Astrocyte (in vitro differentiated cells and primary cell): Measurements from ENCODE around the gene EVC2. TPM values are rescaled to one million over a fixed set of nuclear protein-coding genes. Genes with fewer than 3 reads are reported as not detected.

Experiments used
- DNase-seq: peaks from one replicate; pipeline ENCODE4 v3.0.0-alpha.2; 2010; ENCODE audit warnings: low read depth
- FAIRE-seq: peaks from 2 replicates; lab custom pipeline; 2011; peaks lifted over from hg19 to GRCh38; lab: Jason Lieb, UNC
- H2AFZ ChIP-seq: 2 replicates; pipeline ENCODE4 v1.6.0; 2012; ENCODE audit warnings: low read depth, low read length, inconsistent platforms
- H3K27ac ChIP-seq: 2 replicates; pipeline ENCODE4 v1.5.1; 2011; ENCODE audit warnings: low read depth, low read length, inconsistent platforms
- H3K27me3 ChIP-seq: 2 replicates; pipeline ENCODE4 v1.6.0; 2011; ENCODE audit warnings: low read length, inconsistent platforms; ENCODE audit not compliant: insufficient read depth
- H3K36me3 ChIP-seq: 2 replicates; pipeline ENCODE4 v1.5.1; 2011; ENCODE audit warnings: low read length, inconsistent platforms; ENCODE audit not compliant: insufficient read depth
- H3K4me1 ChIP-seq: 2 replicates; pipeline ENCODE4 v1.5.1; 2011; ENCODE audit warnings: low read length, inconsistent platforms; ENCODE audit not compliant: insufficient read depth
- H3K4me2 ChIP-seq: 2 replicates; pipeline ENCODE4 v1.6.0; 2012; ENCODE audit warnings: low read length, inconsistent platforms
- H3K4me3 ChIP-seq: 2 replicates; pipeline ENCODE4 v1.5.1; 2011; ENCODE audit warnings: low read depth, mild to moderate bottlenecking, low read length, inconsistent platforms; ENCODE audit not compliant: insufficient read depth
- H3K79me2 ChIP-seq: 2 replicates; pipeline ENCODE4 v1.6.0; 2012; ENCODE audit warnings: mild to moderate bottlenecking, low read length, inconsistent platforms; ENCODE audit not compliant: insufficient read depth
- H3K9ac ChIP-seq: 2 replicates; pipeline ENCODE4 v1.6.0; 2012; ENCODE audit warnings: mild to moderate bottlenecking, low read length, inconsistent platforms
- H3K9me3 ChIP-seq: 2 replicates; pipeline ENCODE4 v1.5.1; 2012; ENCODE audit warnings: low read depth, mild to moderate bottlenecking, low read length, inconsistent platforms; ENCODE audit not compliant: insufficient read depth
- H4K20me1 ChIP-seq: 2 replicates; pipeline ENCODE4 v1.6.0; 2012; ENCODE audit warnings: low read length, inconsistent platforms; ENCODE audit not compliant: insufficient read depth
- H3K27ac Mint-ChIP-seq: one replicate; pipeline ENCODE4 v1.8.0; 2021; ENCODE audit warnings: mild to moderate bottlenecking, mixed read lengths; ENCODE audit not compliant: unreplicated experiment
- H3K27me3 Mint-ChIP-seq: one replicate; pipeline ENCODE4 v1.8.0; 2021; ENCODE audit warnings: low read depth, mixed read lengths; ENCODE audit not compliant: unreplicated experiment
- H3K36me3 Mint-ChIP-seq: one replicate; pipeline ENCODE4 v1.8.0; 2021; ENCODE audit warnings: low read depth, mixed read lengths; ENCODE audit not compliant: unreplicated experiment
- H3K4me1 Mint-ChIP-seq: one replicate; pipeline ENCODE4 v1.8.0; 2021; ENCODE audit warnings: low read depth, mixed read lengths; ENCODE audit not compliant: unreplicated experiment
- H3K4me3 Mint-ChIP-seq: one replicate; pipeline ENCODE4 v1.8.0; 2021; ENCODE audit warnings: mild to moderate bottlenecking, moderate library complexity, mixed read lengths; ENCODE audit not compliant: unreplicated experiment
- H3K9me3 Mint-ChIP-seq: one replicate; pipeline ENCODE4 v1.8.0; 2021; ENCODE audit warnings: mild to moderate bottlenecking, mixed read lengths; ENCODE audit not compliant: unreplicated experiment
- CTCF ChIP-seq: IDR thresholded peaks from 2 replicates; pipeline ENCODE4 v1.5.1; 2011; ENCODE audit warnings: low read depth, mild to moderate bottlenecking, inconsistent platforms, low read length, moderate library complexity; ENCODE audit not compliant: insufficient read depth
- EZH2 ChIP-seq: IDR thresholded peaks from 2 replicates; pipeline ENCODE4 v1.6.1; 2012; ENCODE audit warnings: mild to moderate bottlenecking, low read length, inconsistent platforms; ENCODE audit not compliant: insufficient read depth
- total RNA-seq: library from RNA; stranded (reverse); gene quantifications from 2 replicates; pipeline ENCODE4 v1.2.1, GENCODE V29; 2021

The EVC2 gene
- total RNA-seq, 1 donor from 2014 or later, result 3.3 TPM

- DNase-seq (no peak), FAIRE-seq (no peak)
- Mint-ChIP-seq H3K4me3 (no peak overlapping the region), H3K9me3 (no peaks in the 10 kb centered on the region), H3K27me3 (no peaks in the 10 kb centered on the region), H3K27ac (no peak overlapping the region), H3K36me3 (peaks cover 12% of the 10 kb centered on the region), H3K4me1 (no peaks in the 10 kb centered on the region)
- Histone ChIP-seq H3K27ac (no peak overlapping the region), H3K9me3 (no peaks in the 10 kb centered on the region), H3K27me3 (no peaks in the 10 kb centered on the region), H4K20me1 (peaks cover 3% of the 10 kb centered on the region), H3K4me3 (no peak overlapping the region), H3K36me3 (peaks cover 30% of the 10 kb centered on the region), H2AFZ (no peak overlapping the region), H3K79me2 (no peaks in the 10 kb centered on the region), H3K4me1 (no peaks in the 10 kb centered on the region), H3K4me2 (no peak overlapping the region), H3K9ac (no peak overlapping the region)
- TF ChIP-seq EZH2 (no peak), CTCF (no peak)
Observed at GRCh38 chr4:5693871-5694270, 14.5 kb downstream of the EVC2 start.

GRCh38 chr4:5691491-5692132 is 16.7 kb downstream of the EVC2 start:
- Mint-ChIP-seq H3K9me3 (peaks cover 4% of the 10 kb centered on the region), H3K27ac (no peak overlapping the region), H3K4me3 (no peak overlapping the region), H3K27me3 (no peaks in the 10 kb centered on the region), H3K4me1 (no peaks in the 10 kb centered on the region), H3K36me3 (peaks cover 26% of the 10 kb centered on the region)
- no peaks in the 10 kb centered on the region for H3K4me1 ChIP-seq
- no peaks in the 10 kb centered on the region for H3K9me3 ChIP-seq
- H3K27ac ChIP-seq, result no peak overlapping the region
- TF ChIP-seq EZH2 (no peak), CTCF (no peak)
- no peak overlapping the region for H3K4me3 ChIP-seq
- H3K9ac ChIP-seq, result no peak overlapping the region
- no peak overlapping the region for H2AFZ ChIP-seq
- H4K20me1 ChIP-seq, result no peaks in the 10 kb centered on the region
- H3K4me2 ChIP-seq, result no peak overlapping the region
- H3K79me2 ChIP-seq, result no peaks in the 10 kb centered on the region
- FAIRE-seq (no peak), DNase-seq (no peak)
- no peaks in the 10 kb centered on the region for H3K27me3 ChIP-seq
- H3K36me3 ChIP-seq, result peaks cover 32% of the 10 kb centered on the region

- H4K20me1 ChIP-seq, result no peaks in the 10 kb centered on the region
- no peak overlapping the region for H3K4me3 ChIP-seq
- Mint-ChIP-seq H3K27me3 (no peaks in the 10 kb centered on the region), H3K4me3 (no peak overlapping the region), H3K4me1 (no peaks in the 10 kb centered on the region), H3K36me3 (peaks cover 42% of the 10 kb centered on the region), H3K9me3 (peaks cover 6% of the 10 kb centered on the region), H3K27ac (no peak overlapping the region)
- no peak overlapping the region for H2AFZ ChIP-seq
- H3K9me3 ChIP-seq, result no peaks in the 10 kb centered on the region
- H3K36me3 ChIP-seq, result peaks cover 40% of the 10 kb centered on the region
- DNase-seq, result no peak
- no peaks in the 10 kb centered on the region for H3K4me1 ChIP-seq
- no peak overlapping the region for H3K4me2 ChIP-seq
- TF ChIP-seq EZH2 (no peak), CTCF (no peak)
- no peak for FAIRE-seq
- H3K27me3 ChIP-seq, result no peaks in the 10 kb centered on the region
- H3K27ac ChIP-seq, result no peak overlapping the region
- H3K79me2 ChIP-seq, result no peaks in the 10 kb centered on the region
- no peak overlapping the region for H3K9ac ChIP-seq
Observed at GRCh38 chr4:5689065-5689464, 19.3 kb downstream of the EVC2 start.
